ENCODE measurements around the gene DOCK10.
A peak's percentile ranks its signal among the peaks of the same experiment; 100 is the strongest.

The DOCK10 gene

DNA sequence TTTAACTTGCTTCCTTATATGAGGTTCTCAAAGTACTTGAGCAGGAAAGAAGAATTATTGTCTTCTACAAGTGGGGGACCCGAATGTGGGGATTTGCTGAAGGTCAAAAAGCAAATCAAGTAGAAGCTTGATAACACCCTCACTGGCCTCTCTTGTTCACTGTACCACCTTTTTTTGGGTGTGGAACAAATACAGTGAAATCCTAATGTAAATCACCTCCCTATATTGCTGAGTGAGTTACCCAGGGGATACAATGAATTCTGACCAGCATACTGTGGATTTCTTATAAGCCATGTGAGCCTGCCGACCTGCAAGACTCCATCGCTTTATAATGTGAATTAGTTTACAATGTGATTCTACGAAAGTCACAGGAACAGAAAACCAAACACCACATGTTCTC, 66.5 kb downstream of the DOCK10 start:
- DNase-seq: no peak

DNA sequence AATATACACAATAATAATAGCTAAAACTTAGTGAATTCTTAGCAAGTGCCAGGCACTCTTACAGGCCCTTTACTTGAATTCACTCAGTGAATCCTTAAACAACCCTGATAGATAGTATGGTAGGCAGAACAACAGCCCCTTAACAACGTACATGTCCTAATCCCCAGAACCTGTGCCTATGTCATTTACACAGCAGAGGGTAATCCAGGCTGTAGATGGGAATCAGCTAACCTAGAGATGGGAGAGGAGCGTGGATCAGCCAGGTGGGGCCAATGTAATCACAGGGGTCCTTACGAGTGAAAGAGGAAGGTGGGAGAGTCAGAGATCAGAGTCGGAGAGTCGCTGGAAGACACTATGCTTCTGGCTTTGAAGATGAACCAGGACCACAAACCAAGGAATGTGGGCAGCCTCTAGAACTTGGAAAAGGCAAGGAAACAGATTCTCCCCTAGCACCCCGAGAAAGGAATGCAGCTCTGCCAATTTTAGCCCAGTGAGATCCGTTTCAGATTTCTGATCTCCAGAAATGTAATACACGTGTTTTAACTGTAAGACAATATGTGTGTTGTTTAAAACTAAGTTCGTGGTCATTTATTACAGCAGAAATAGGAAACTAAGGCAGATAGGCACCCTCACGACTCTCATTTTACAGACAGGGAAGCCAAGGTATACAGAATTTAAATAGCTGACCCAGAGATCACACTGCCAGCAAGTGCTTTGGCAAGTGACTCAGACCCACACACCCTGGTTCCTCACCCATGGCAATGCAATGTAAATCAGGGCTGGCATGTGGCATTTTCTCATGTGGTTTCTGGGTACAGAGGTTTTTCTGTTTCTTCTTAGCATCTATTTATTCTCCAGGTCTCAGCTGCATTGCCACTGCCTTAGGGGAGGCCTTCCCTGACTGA, 68.9 kb downstream of the DOCK10 start:
- DNase-seq: peak in 1 of 2 donors; percentile 42

DNA sequence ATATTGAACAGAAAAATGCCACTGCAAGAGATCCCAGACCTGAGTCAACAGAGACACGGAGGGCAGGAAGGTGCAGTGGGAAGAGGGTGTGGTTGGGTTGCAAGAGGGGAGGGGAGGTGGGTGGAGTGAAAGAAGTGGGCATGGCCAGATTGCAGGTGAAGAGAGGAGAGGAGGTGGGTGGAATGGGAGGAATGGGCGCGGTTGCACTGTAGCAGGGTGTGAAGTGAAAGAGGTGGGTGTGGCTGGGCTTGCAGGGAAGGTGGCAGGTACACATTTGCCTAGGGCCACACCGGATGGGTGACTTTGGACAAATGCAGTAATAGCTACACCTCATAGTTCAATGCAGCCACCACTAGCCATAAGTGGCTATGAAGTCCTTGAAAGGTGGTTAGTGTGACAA, 71.1 kb downstream of the DOCK10 start:
- no peak for DNase-seq

DNA sequence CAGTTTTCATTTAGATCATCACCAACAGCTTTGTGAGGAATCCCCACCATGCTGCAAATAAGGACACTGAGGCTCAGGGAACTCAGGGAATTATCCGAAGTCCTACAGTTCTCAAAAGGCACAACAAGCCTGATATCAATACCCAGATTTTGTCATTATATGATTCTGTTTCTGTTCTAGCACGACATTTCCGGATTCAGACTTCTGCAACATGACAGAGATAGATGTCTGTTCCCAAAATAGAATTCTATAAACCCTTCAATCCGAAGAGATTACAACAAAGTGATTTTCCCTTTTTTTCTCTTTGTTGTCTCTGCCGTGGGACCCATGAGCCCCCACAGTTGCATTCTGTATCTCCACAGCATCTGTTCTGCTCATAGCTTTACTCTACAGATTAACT, 72.0 kb downstream of the DOCK10 start:
- no peak for DNase-seq

DNA sequence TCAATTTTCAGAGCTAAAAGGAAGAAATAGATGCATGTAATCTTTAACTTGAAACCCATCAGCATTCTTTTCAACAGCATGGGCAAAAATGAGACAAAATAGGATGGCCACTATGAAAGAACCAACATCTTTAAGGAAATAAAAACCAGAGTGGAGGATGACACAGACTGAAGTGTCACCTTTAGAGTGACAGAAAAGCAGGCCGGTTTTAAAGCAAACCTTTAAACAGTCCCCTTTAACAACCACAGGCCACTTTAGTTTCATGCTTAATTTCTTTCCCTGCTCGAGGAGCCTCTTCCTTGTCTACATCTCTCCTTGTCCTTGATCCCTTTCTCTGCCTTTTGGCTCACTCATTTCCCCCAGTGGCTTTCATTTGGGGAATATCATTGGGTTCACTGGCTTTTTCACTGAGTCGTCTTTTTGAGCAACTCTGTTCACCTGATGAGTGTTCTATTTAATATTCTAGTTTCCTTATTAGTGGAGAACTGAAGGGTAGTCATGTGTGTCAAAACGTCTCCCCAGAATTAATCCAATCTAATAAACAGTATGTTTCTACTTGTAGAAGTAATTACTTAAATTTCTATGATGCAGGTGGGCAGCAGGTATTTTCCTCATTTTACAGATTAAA, 72.5 kb downstream of the DOCK10 start:
- DNase-seq: no peak

DNA sequence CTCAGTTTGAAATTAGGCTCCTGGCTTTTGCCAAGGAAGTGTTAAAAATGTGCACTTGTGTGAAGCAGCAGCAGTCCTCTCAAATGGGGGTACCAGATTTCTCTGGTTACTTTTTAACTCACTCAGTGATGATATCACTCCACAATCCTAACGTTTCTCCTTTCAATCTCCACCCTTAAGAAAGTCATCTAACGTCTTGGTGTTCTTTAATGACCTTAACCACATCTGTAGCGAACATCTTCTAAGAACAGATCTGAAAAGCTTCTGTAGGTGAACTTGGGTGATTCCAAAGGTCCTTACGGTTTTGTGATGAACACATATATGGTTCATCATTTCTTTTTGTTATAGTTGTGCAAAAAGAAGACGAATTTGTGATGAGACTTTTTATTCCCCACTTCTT, 73.2 kb downstream of the DOCK10 start:
- no peak for DNase-seq

DNA sequence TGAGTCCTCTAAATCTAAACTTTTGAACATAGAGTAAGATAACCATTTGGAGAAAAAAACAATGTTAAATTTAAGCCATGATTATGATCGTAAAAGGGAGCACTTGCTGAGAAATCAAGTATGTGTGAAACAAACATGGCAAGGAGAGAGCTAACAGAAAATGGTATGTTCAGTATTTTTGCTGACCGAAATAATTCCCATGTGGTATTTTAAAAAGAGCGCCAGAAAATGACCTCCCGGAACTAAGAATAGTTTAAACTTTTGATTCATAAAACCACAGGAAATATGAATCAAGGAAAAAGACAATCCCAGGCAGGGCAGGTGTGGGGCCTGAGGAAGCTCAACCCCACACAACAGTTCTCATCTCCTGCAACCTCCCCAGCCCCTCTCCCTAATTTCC, 74.2 kb downstream of the DOCK10 start:
- no peak for DNase-seq

DNA sequence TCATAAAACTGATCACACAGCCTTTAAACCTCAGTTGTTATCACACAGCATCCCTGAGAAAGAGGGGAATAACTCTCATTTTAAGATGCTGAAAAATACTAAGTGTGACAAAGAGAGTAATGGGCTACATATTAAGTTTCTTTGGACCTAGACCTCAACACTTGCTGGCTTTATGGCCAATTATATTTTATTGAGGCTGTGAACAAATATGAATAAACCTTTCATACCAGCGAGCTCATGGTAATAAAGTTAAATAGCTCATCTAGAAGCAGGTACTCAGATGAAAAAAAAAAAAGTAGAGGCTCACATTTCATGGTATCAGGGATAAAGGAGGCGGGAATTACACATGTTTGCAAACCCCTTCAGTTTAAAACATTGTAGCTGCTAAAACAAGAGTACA, 75.7 kb downstream of the DOCK10 start:
- DNase-seq: no peak

DNA sequence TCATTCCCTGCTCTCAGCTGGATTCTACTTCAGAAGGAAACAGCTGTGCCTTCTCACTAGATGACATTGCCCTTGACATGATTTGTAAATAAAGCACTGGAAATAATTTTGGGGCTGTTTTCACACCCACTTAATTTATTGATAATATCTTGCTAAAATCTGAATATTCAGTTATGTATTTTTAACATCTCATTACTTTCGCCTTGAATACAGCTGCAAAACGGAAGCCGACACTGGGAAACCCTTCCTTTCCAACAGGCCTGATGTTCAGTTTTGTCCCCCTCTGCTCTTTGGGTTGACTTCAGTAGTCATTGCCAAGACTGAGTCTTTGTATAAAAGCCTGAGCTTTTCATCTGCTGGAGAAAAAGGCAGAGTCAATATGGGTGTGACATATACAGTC, 82.7 kb downstream of the DOCK10 start:
- DNase-seq: no peak

DNA sequence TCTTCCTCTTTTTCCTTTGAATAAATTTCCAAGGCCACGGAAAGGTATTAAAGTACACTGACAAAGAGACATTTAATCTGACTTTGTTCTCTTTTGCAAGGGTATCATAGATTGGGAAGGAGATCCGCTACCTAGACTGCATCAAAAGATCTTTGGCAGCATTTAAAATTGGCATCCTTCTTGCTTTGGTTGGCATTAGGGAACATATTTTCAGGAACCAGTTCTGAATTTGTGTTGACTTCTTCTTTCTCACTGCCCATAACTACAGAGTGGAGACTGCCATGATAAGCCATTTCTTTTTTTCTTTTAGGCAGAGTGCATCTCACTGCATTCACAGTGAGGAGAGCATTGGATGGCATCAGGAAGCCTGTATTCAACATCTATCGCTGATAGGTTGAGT, 83.4 kb downstream of the DOCK10 start:
- peak in 1 of 2 donors; percentile 38 for DNase-seq

DNA sequence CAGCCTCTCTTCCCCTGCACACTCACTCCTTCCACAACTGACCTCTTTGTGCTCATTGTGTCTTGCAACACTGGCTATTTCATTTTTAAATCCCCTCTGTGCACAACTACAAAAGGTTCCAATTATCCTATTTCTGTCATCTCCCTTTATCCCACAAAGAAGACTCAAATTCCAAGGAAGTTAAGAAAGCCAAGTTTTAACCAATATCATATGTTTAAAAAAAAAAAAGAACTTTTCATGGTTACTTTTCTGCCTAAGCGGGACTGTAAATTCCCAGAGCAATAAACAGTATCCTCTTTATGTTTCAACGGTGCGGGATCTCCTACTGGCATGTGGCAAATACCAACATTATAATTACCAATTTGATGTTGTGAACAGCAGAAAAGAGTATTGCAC, 83.8 kb downstream of the DOCK10 start:
- no peak for DNase-seq

DNA sequence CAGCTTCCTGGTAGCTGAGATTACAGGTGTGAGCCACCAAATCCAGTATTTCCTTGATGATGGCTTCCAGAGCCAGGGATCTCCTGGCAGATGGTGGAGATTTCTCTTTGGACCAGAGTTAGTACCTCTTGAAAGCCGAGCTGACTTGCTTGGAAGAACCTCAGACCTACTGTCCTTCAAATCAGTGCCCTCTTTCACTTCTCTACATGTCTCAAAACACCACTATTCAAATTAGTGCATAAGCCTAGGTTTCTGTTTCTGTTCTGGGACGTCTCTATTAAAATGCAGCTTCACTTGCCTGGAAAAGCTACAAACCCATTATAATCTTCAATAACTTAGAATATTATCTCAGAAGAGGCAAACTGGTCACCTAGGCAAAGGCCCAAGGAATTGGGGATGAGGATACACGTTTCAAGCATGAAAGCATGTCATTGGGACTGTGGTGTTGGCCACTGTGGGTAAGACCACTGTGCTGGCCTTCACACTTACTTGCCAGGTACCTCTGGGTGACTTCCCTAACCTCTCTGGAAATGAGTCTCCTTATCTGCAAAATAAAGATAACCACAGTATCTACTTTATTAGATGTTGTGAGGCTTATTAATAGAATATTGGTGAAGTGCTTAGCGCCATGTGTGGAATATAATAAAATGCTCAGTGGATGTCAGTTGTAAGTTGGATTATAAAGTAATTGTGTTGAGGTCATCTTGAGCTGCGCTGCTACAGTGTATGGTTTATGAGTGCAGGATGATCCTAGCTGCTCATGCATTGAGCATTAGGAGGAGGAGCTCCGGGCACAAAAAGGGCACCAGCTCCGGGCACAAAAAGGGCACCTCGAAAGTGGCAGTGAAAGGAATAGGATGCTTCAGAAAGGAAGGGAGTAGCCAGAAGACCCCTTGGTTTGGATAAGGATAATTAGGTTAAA, 84.5 kb downstream of the DOCK10 start:
- DNase-seq: peak; percentile 24 to 47

DNA sequence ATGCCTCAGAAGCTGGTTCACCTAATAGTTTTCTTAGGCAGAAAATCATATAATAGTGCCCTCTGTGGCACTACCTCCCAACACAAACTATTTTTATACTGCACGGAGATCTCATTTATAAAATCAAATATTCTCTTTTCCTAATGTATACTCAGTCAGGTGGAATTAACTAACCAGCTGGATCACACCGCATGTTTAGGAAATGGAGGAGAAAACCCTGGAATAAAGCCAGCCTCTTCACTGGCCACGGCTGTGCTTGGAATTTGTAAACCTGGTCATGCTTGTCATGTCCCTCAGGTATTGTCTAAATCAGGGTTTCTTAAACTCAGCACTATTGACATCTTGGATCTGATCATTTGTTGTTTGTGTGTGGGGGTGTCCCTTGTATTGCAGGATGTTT, 85.6 kb downstream of the DOCK10 start:
- no peak for DNase-seq

DNA sequence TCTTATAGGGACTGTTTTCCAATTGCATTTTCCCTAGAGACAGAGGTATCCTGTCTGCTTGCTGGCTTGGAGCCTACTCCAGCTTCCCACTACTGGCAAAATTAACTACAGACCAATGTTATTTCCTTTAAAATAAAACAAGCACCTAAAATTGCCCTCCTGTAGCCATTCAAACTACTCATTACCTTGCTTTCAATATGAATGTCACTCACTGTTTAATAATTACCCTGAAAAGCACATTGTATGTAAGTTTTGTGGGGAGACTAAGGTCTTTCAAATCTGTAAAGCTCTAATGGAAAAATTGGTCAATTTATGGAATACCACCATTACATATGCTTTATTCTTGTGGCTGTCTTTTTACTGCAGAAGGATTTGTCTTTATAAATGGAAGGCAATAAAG, 87.3 kb downstream of the DOCK10 start:
- DNase-seq: no peak

DNA sequence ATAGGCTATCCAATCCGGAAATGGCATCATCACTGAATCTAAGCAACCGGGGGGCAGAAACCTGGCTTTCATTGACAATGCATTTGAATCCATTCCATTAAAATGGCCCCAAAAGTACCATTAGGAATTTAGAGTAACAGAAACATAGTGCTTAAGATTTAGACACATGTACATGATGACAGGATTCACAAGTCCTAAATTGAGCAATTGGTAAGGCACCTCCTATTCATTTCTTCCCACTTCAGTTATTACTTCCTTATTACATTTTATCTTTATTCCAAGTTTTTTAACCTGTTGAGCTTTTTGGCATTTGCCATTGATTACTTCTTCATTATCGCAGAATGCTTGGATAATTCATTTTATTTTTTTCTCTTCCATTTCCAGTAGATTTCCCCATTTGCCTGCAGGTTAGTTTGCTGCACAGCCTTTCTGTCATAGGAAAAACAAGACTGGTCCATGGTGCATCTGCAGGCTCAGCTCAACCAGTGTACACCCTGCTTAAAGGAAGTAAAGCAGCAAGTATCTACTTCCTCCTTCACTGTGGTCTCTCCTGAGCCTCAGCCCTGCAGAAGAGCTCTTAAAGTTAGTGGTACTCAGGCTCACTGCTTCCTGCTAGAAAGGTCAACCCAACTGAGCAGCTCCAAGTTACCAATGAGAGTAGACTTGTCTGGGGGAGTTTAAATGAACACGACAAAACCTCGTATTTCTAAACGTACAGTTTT, 89.2 kb downstream of the DOCK10 start:
- peak; percentile 38 to 71 for DNase-seq

DNA sequence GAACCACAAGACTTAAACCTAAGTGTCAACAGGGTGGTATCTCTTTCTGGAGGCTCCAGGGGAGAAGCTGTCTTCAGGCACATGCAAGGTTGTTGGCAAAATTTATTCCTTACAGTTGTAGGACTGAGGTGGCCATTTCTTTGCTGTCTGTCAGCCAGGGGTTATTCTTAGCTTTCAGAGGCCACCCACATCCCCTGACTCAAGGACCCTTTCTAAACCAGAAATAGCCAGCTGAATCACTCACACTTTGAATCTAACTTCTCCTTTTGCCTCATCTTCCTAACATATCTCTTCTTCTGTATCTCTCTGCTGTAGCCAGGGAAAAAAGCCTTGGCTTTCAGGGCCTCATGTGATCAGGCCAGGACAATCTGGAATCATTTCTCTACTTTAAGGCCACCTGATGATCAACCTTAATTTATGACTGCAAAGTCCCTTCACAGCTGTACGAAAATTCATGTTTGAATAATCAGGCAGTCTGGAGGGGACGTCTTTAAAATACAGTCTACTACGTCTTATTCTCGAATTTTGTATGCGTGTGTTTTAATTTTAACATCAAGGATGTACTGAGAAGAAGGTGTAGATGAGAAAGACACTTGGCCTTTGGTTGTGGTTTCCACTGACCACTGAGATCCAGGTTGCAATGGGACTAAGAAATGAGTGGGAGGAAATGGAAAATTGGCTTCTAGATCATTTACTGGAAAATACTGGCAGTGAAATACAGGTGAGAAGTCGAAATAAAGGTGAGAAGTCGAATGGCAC, 90.4 kb downstream of the DOCK10 start:
- DNase-seq: peak; percentile 63 to 75

DNA sequence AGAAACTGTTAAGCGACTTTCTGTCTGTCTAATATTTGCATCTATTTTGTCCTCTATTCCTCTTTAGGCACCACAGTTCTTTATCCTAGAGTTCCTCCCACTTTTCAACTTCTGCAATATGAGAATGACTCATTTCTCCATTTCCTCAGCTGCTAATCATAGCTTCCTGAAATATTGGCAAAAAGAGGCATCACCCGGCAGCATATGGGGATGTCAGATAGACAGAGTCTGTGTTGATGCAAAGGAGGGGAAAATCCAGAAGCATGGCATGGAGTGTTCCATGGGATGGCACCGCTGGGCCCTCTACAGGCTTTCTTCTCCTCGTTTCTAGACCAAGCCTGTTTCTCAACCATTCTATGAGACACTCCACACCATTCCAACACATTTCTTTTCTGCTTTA, 93.4 kb downstream of the DOCK10 start:
- peak; percentile 90 to 97 for DNase-seq

DNA sequence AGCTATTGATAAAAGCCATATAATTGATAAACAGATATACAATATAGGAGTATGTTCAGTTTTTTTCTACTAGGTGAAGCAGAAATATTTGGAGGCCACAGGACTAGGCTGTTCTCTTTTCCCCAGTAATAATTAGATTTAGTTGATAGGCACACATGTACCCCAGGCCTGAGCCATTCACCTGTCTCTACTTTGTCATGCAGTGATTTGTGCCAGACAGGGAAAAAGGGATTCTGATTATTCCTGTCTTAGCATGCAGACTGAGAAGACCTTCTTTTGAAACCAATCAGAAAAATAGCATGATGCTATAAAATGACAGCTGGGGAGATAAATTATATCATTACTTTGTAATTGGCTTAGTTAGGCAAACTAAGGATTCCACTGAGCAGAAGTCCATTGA, 94.3 kb downstream of the DOCK10 start:
- DNase-seq: no peak

DNA sequence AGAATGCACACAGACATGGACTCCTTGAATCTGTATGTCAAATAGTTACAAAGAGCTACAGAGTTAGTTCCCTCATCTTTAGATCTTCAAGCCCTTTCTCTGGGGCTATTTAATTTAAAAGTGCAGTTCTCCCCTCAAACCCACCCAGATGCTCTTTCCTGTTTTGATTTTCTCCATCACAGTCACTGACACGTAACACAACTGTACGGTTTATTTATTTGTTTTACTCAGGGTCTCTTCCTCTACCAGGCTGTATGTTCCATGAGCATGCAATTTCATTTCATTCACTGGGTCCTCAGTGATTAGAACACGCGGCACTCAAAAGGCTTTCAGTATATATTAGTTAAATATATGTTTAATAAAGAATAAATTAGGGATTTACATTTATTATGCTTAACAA, 94.7 kb downstream of the DOCK10 start:
- no peak for DNase-seq

DNA sequence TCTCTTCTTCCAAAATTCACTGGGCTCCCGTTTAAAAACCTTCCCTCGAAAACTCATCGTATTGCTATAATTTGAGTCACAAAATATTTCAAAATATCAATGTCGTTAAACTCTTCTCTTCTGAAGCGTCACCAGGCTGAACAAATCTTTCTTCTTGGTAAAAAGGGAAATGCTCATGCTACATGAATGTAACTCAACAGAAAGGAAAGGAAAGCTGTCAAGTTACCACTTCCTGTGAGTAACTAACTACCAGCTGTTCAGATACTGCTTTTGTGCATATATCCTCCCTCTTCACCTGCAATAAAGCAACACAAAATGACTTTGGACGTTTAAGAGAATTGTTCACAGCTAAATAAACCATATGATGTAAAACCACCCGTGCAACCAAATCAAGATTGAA, 95.4 kb downstream of the DOCK10 start:
- DNase-seq: peak; percentile 86 to 89

DNA sequence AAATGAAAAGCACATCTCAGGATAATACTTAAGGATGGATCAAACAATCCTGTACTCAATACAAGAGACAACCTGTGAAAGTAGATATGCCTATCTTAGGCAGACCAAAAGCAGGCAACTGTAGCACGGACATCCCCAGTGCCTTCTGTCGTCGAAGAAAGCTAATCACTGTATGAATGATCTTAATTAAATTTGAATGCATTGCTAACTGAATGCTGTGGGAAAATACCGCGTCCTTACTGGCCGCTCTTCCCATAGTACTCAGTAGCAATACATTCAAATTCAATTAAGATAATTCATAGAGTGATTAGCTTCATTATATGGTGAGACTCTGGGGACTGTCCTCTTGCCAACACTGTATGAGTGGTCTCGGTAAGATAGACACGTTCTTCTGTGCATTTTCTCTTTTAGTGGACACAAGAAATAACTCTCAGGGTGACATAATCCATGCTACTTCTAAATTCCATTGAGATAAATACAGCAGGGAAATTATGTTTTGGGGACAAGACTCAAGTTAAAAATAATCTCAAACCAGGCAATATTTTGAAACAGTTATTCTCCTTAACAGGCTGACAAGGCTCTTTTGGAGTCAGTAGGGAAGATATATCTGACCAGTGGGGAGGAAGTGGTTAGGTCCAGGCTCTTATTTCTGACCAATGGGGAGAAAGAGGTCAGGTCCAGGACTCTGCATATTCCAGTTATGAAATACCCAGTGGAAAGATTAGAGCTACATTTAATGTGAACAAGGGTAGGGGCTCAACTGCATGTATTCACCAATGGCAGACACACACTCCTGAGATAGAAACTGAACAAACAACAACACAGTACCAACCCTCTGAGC, 97.3 kb downstream of the DOCK10 start:
- peak; percentile 60 for DNase-seq

All from inflammatory macrophage treated with lipopolysaccharide for 1 hour (primary cell).